GM23338 (cell line): ENCODE results near the gene UGT1A3. TPM values are rescaled to one million over a fixed set of nuclear protein-coding genes. Genes with fewer than 3 reads are reported as not detected.

Experiments
- ATAC-seq: fragments of 200-7000 bp; cut with Tn5 transposase; 3 replicates; pipeline ENCODE4 v1.9.1; 2020
- DNase-seq: peaks from one replicate; pipeline ENCODE4 v3.0.0-alpha.2; 2015; ENCODE audit warnings: low spot score
- H2AFZ ChIP-seq: fragments of 200-600 bp; sonication (generic); 2 replicates; pipeline ENCODE4 v1.8.0; 2016; ENCODE audit warnings: antibody characterized with exemption, mild to moderate bottlenecking, moderate library complexity
- H3F3A ChIP-seq: fragments of 200-600 bp; sonication (generic); replicated peaks from 2 replicates; pipeline ENCODE4 v1.8.0; 2017; ENCODE audit warnings: antibody characterized with exemption, mixed run types, low read depth
- H3K27ac ChIP-seq: fragments of 200-600 bp; sonication (generic); 2 replicates; pipeline ENCODE4 v1.6.1; 2016; ENCODE audit warnings: low read depth
- H3K27me3 ChIP-seq: fragments of 200-600 bp; sonication (generic); 2 replicates; pipeline ENCODE4 v1.8.0; 2016; ENCODE audit warnings: mild to moderate bottlenecking, mixed run types, moderate library complexity; ENCODE audit not compliant: insufficient read depth
- H3K36me3 ChIP-seq: fragments of 200-600 bp; sonication (generic); 2 replicates; pipeline ENCODE4 v1.8.0; 2016; ENCODE audit warnings: mild to moderate bottlenecking; ENCODE audit not compliant: insufficient read depth
- H3K4me1 ChIP-seq: fragments of 200-600 bp; sonication (generic); 2 replicates; pipeline ENCODE4 v1.8.0; 2016; ENCODE audit warnings: mild to moderate bottlenecking, moderate library complexity; ENCODE audit not compliant: insufficient read depth
- H3K4me2 ChIP-seq: fragments of 200-600 bp; sonication (generic); 2 replicates; pipeline ENCODE4 v1.7.1; 2017; ENCODE audit warnings: mixed run types
- H3K4me3 ChIP-seq: fragments of 200-600 bp; sonication (generic); 2 replicates; pipeline ENCODE4 v1.6.1; 2016; ENCODE audit warnings: mixed run types
- H3K79me2 ChIP-seq: fragments of 200-600 bp; sonication (generic); replicated peaks from 2 replicates; pipeline ENCODE4 v1.8.0; 2017; ENCODE audit warnings: mild to moderate bottlenecking; ENCODE audit not compliant: insufficient read depth
- H3K9me2 ChIP-seq: fragments of 200-600 bp; sonication (generic); 2 replicates; pipeline ENCODE4 v1.8.0; 2017; ENCODE audit not compliant: insufficient read depth
- H4K20me1 ChIP-seq: fragments of 200-600 bp; sonication (generic); replicated peaks from 2 replicates; pipeline ENCODE4 v1.8.0; 2017; ENCODE audit warnings: mild to moderate bottlenecking; ENCODE audit not compliant: insufficient read depth
- H3K27ac Mint-ChIP-seq: 2 replicates; pipeline ENCODE4 v1.8.0; 2020; ENCODE audit warnings: inconsistent platforms, mild to moderate bottlenecking, moderate library complexity, mixed read lengths
- H3K27me3 Mint-ChIP-seq: 3 replicates; pipeline ENCODE4 v1.8.0; 2022; ENCODE audit warnings: low read depth, mild to moderate bottlenecking, moderate library complexity, mixed read lengths, inconsistent platforms; ENCODE audit not compliant: insufficient read depth, poor library complexity
- H3K36me3 Mint-ChIP-seq: 3 replicates; pipeline ENCODE4 v1.8.0; 2021; ENCODE audit warnings: low read depth, mild to moderate bottlenecking, inconsistent platforms, moderate library complexity, mixed read lengths
- H3K4me1 Mint-ChIP-seq: 3 replicates; pipeline ENCODE4 v1.8.0; 2020; ENCODE audit warnings: mild to moderate bottlenecking, inconsistent platforms, mixed read lengths
- H3K4me3 Mint-ChIP-seq: 3 replicates; pipeline ENCODE4 v1.8.0; 2021; ENCODE audit warnings: moderate library complexity, mild to moderate bottlenecking, inconsistent platforms, mixed read lengths
- H3K9me3 Mint-ChIP-seq: 3 replicates; pipeline ENCODE4 v1.8.0; 2020; ENCODE audit warnings: moderate library complexity, mild to moderate bottlenecking, inconsistent platforms, mixed read lengths
- CREB1 ChIP-seq: fragments of 250-450 bp; sonication (Bioruptor Pico); IDR thresholded peaks from 2 replicates; pipeline ENCODE4 v1.5.0; 2020; ENCODE audit warnings: low read depth, mild to moderate bottlenecking, moderate library complexity
- CTCF ChIP-seq, 2 experiments: fragments of 200-600 bp in 1 of 2; sonication (generic) in 1 of 2; conservative IDR thresholded peaks; 2 replicates each; pipeline versions ENCODE4 v1.5.1 to v1.6.1; 2016 to 2017; ENCODE audit warnings: antibody characterized with exemption in 2 of 2, low read depth in 2 of 2, mild to moderate bottlenecking in 2 of 2, moderate library complexity in 1 of 2
- ETS1 ChIP-seq: IDR thresholded peaks from 2 replicates; pipeline ENCODE4 v1.6.1; 2016; ENCODE audit warnings: antibody characterized with exemption
- EZH2 ChIP-seq: fragments of 200-600 bp; sonication (generic); IDR thresholded peaks from one replicate; pipeline ENCODE4 v1.8.0; 2017; ENCODE audit warnings: antibody characterized with exemption, mild to moderate bottlenecking, low read depth; ENCODE audit not compliant: unreplicated experiment
- EZH2phosphoT487 ChIP-seq: fragments of 200-600 bp; sonication (generic); IDR thresholded peaks from one replicate; pipeline ENCODE4 v1.8.1; 2018; ENCODE audit warnings: antibody characterized with exemption; ENCODE audit not compliant: unreplicated experiment
- JUNB ChIP-seq: IDR thresholded peaks from one replicate; pipeline ENCODE4 v1.6.1; 2016; ENCODE audit warnings: antibody characterized with exemption; ENCODE audit not compliant: unreplicated experiment
- NANOG ChIP-seq: IDR thresholded peaks from 2 replicates; pipeline ENCODE4 v1.6.1; 2016; ENCODE audit warnings: antibody characterized with exemption, borderline replicate concordance
- POLR2AphosphoS5 ChIP-seq: IDR thresholded peaks from 2 replicates; pipeline ENCODE4 v1.6.1; 2016; ENCODE audit warnings: antibody characterized with exemption, low read depth
- REST ChIP-seq: IDR thresholded peaks from one replicate; pipeline ENCODE4 v1.6.1; 2018; ENCODE audit warnings: antibody characterized with exemption; ENCODE audit not compliant: unreplicated experiment
- STAT1 ChIP-seq: IDR thresholded peaks from one replicate; pipeline ENCODE4 v1.6.1; 2016; ENCODE audit warnings: antibody characterized with exemption; ENCODE audit not compliant: unreplicated experiment
- ZNF114 ChIP-seq: fragments of 250-450 bp; sonication (Bioruptor Pico); IDR thresholded peaks from 2 replicates; pipeline ENCODE4 v1.5.0; 2020; ENCODE audit warnings: mild to moderate bottlenecking, moderate library complexity
- ZNF331 ChIP-seq: fragments of 250-450 bp; sonication (Bioruptor Pico); IDR thresholded peaks from 2 replicates; pipeline ENCODE4 v1.5.0; 2020; ENCODE audit warnings: low read depth, mild to moderate bottlenecking, moderate library complexity
- ZNF462 ChIP-seq: fragments of 250-450 bp; sonication (Bioruptor Pico); IDR thresholded peaks from 2 replicates; pipeline ENCODE4 v1.5.0; 2020; ENCODE audit warnings: mild to moderate bottlenecking, moderate library complexity
- polyA plus RNA-seq: library from polyadenylated mRNA; unstranded; fragments of >200 nt; fragmentation: Nextera tagmentation; extraction: Ambion mirVana; gene quantifications from 2 replicates; pipeline ENCODE4 v1.2.1, GENCODE V29; 2016
- total RNA-seq: library from RNA; depleted of rRNA; stranded (reverse); fragments of >200 nt; shearing (Covaris generic); gene quantifications from 2 replicates; pipeline ENCODE4 v1.2.3, GENCODE V29; 2014

UGT1A3 gene
- total and polyA plus RNA-seq, 2 experiments from 2014 or later, result not detected

GRCh38 chr2:233799716-233800115 is 70.9 kb downstream of the UGT1A3 start:
- Histone ChIP-seq H3K27me3 (no peaks in the 10 kb centered on the region), H3K27ac (no peak overlapping the region), H3K4me2 (no peak overlapping the region), H3K79me2 (no peaks in the 10 kb centered on the region), H2AFZ (no peak overlapping the region), H3K9me2 (no peaks in the 10 kb centered on the region), H3K4me1 (no peaks in the 10 kb centered on the region), H3K36me3 (no peaks in the 10 kb centered on the region), H4K20me1 (no peaks in the 10 kb centered on the region), H3F3A (no peaks in the 10 kb centered on the region), H3K4me3 (no peak overlapping the region)
- DNase-seq, result no peak
- no peaks in the 10 kb centered on the region; the same call in 2 of the 3 replicates for H3K36me3 Mint-ChIP-seq
- TF ChIP-seq ZNF462 (CRISPR knock-in tag) (no peak), JUNB (no peak), ZNF114 (CRISPR knock-in tag) (no peak), EZH2phosphoT487 (no peak), EZH2 (no peak), STAT1 (no peak), CREB1 (no peak), ZNF331 (CRISPR knock-in tag) (no peak), ETS1 (no peak), POLR2AphosphoS5 (no peak), NANOG (no peak), CTCF (conservative IDR thresholded peaks at IDR 0.05; ENCODE audit: low read depth in 2 of 2) (no peak), REST (no peak)
- H3K27me3 Mint-ChIP-seq, result peaks cover 3% of the 10 kb centered on the region
- H3K4me1 Mint-ChIP-seq, result no peaks in the 10 kb centered on the region
- H3K9me3 Mint-ChIP-seq, result peaks cover 21% of the 10 kb centered on the region
- no peak overlapping the region for H3K27ac Mint-ChIP-seq
- no peak overlapping the region for H3K4me3 Mint-ChIP-seq
- no peak for ATAC-seq
